Loucy (cell line): Measurements from ENCODE around the gene ATAD3B.

Source experiments
- CTCF ChIP-seq: fragments of 200-600 bp; sonication (generic); conservative IDR thresholded peaks from 2 replicates; pipeline ENCODE4 v1.5.1; 2014; ENCODE audit warnings: mild to moderate bottlenecking, antibody characterized with exemption, low read length
- EZH2phosphoT487 ChIP-seq: fragments of 200-600 bp; IDR thresholded peaks from 2 replicates; pipeline ENCODE4 v1.6.1; 2018; ENCODE audit warnings: antibody characterized with exemption, mild to moderate bottlenecking, moderate library complexity, borderline replicate concordance

GRCh38 chr1:1440262-1441001 lies 31.1 kb upstream of the ATAD3B start:
- TF ChIP-seq CTCF, result no peak
- TF ChIP-seq EZH2phosphoT487, result no peak
